Measurements from ENCODE around the gene DFFA. TPM values are rescaled to one million over a fixed set of nuclear protein-coding genes. Genes with fewer than 3 reads are reported as not detected.
A peak's percentile ranks its signal among the peaks of the same experiment; 100 is the strongest.
"Not testable (repeated sequence)": the region's sequence is repeated elsewhere in the genome, so short reads cannot be mapped to it uniquely, and the experiment has no call there.

DFFA gene
- total and polyA plus RNA-seq, 4 donors: 10.6 to 20.0 (median 14.3) TPM

GRCh38 chr1:10429868-10430215, 42.5 kb downstream of the DFFA start:
- no peak for TF ChIP-seq CTCF (IDR thresholded peaks at IDR 0.05; ENCODE audit: low read depth, low read length, missing input control)
- no peak for TF ChIP-seq NR2F2 (IDR thresholded peaks at IDR 0.05)
- no peak for TF ChIP-seq YY1 (IDR thresholded peaks at IDR 0.05)
- TF ChIP-seq JUND (IDR thresholded peaks at IDR 0.05): no peak
- TF ChIP-seq FOXA1 (IDR thresholded peaks at IDR 0.05): no peak
- no peak for TF ChIP-seq TAF1 (conservative IDR thresholded peaks at IDR 0.05)
- no peak for TF ChIP-seq HNF4A (conservative IDR thresholded peaks at IDR 0.05)
- no peak for TF ChIP-seq SP1 (IDR thresholded peaks at IDR 0.05)
- no peak for TF ChIP-seq RAD21 (IDR thresholded peaks at IDR 0.05)
- TF ChIP-seq REST (IDR thresholded peaks at IDR 0.05): no peak
- no peak for TF ChIP-seq FOXA2 (IDR thresholded peaks at IDR 0.05)
- TF ChIP-seq ZBTB33 (IDR thresholded peaks at IDR 0.05): no peak
- TF ChIP-seq GABPA (IDR thresholded peaks at IDR 0.05 in 1 of 2, conservative IDR thresholded peaks at IDR 0.05 in 1 of 2): no peak
- no peak for TF ChIP-seq HNF4G (IDR thresholded peaks at IDR 0.05)
- TF ChIP-seq EGR1 (IDR thresholded peaks at IDR 0.05; ENCODE audit: low read depth in 2 of 2): no peak
- TF ChIP-seq MAX (IDR thresholded peaks at IDR 0.05): no peak
- Histone ChIP-seq H3K9me3 (ENCODE audit: control insufficient read depth in 4 of 4, low read length in 3 of 4) (no peaks in the 10 kb centered on the region), H3K36me3 (ENCODE audit: control insufficient read depth in 4 of 4, insufficient read depth in 3 of 4, low read depth in 1 of 4, low read length in 3 of 4) (peaks cover 0 to 2% (median under 1%) of the 10 kb centered on the region in 4 donors), H3K27me3 (ENCODE audit: control insufficient read depth in 4 of 4, insufficient read depth in 4 of 4, low read length in 3 of 4) (no peaks in the 10 kb centered on the region), H3K27ac (ENCODE audit: low read depth in 1 of 2, low read length in 2 of 2) (no peak overlapping the region), H3K9ac (ENCODE audit: low read depth in 1 of 2, low read length in 2 of 2) (no peak overlapping the region), H3K4me1 (ENCODE audit: control insufficient read depth in 4 of 4, insufficient read depth in 4 of 4, low read length in 3 of 4) (peaks cover 2 to 22% (median 13%) of the 10 kb centered on the region in 4 donors), H3K4me3 (ENCODE audit: low read depth in 1 of 3, low read length in 3 of 3) (peak overlapping the region in 2 of 3 donors; percentile 40 to 65)
- 28% methylated on average over 16 of the region's 16 CpGs for WGBS
- no peak for DNase-seq (ENCODE audit: low spot score)

- Histone ChIP-seq H3K27me3 (ENCODE audit: control insufficient read depth in 4 of 4, insufficient read depth in 4 of 4, low read length in 3 of 4) (no peaks in the 10 kb centered on the region), H3K9me3 (ENCODE audit: control insufficient read depth in 4 of 4, low read length in 3 of 4) (no peaks in the 10 kb centered on the region), H3K36me3 (ENCODE audit: control insufficient read depth in 4 of 4, insufficient read depth in 3 of 4, low read depth in 1 of 4, low read length in 3 of 4) (peaks cover 0 to 2% (median under 1%) of the 10 kb centered on the region in 4 donors), H3K4me1 (ENCODE audit: control insufficient read depth in 4 of 4, insufficient read depth in 4 of 4, low read length in 3 of 4) (peaks cover 2 to 22% (median 13%) of the 10 kb centered on the region in 4 donors), H3K9ac (ENCODE audit: low read depth in 1 of 2, low read length in 2 of 2) (no peak overlapping the region), H3K27ac (ENCODE audit: low read depth in 1 of 2, low read length in 2 of 2) (no peak overlapping the region), H3K4me3 (ENCODE audit: low read depth in 1 of 3, low read length in 3 of 3) (no peak overlapping the region)
- TF ChIP-seq RAD21 (IDR thresholded peaks at IDR 0.05): no peak
- no peak for TF ChIP-seq HNF4G (IDR thresholded peaks at IDR 0.05)
- TF ChIP-seq GABPA (IDR thresholded peaks at IDR 0.05 in 1 of 2, conservative IDR thresholded peaks at IDR 0.05 in 1 of 2): no peak
- no peak for TF ChIP-seq ATF3 (IDR thresholded peaks at IDR 0.05)
- TF ChIP-seq ZBTB33 (IDR thresholded peaks at IDR 0.05): no peak
- TF ChIP-seq YY1 (IDR thresholded peaks at IDR 0.05): no peak
- WGBS: 90% methylated on average over 5 of the region's 5 CpGs
- DNase-seq (ENCODE audit: low spot score): no peak
These were observed 43.3 kb downstream of the DFFA start for GRCh38 chr1:10428984-10429383.

- not testable (repeated sequence) for H3K9ac ChIP-seq (ENCODE audit: low read depth in 1 of 2, low read length in 2 of 2); H3K4me3 ChIP-seq (ENCODE audit: low read depth in 1 of 3, low read length in 3 of 3); DNase-seq (ENCODE audit: low spot score); H3K27me3 ChIP-seq (ENCODE audit: control insufficient read depth in 4 of 4, insufficient read depth in 4 of 4, low read length in 3 of 4); H3K36me3 ChIP-seq (ENCODE audit: control insufficient read depth in 4 of 4, insufficient read depth in 3 of 4, low read depth in 1 of 4, low read length in 3 of 4); H3K27ac ChIP-seq (ENCODE audit: low read depth in 1 of 2, low read length in 2 of 2); H3K9me3 ChIP-seq (ENCODE audit: control insufficient read depth in 4 of 4, low read length in 3 of 4)
- WGBS: 97% methylated on average over 21 of the region's 21 CpGs
- peaks cover 2 to 17% (median 11%) of the 10 kb centered on the region in 4 donors for H3K4me1 ChIP-seq (ENCODE audit: control insufficient read depth in 4 of 4, insufficient read depth in 4 of 4, low read length in 3 of 4)
These were observed 45.8 kb downstream of the DFFA start for GRCh38 chr1:10426535-10426848.
